H1 (cell line): ENCODE measurements around the gene NAV2. TPM values are rescaled to one million over a fixed set of nuclear protein-coding genes. Genes with fewer than 3 reads are reported as not detected.

Source experiments
- CTCF ChIA-PET: fragments of 300-600 bp; sonication (Branson Sonifier 250); formaldehyde crosslinking; loops from one replicate; lab custom pipeline; 2021; ENCODE audit not compliant: partially characterized antibody; lab: Charles Lee
- POLR2A ChIA-PET: fragments of 300-600 bp; sonication (Branson Sonifier 250); formaldehyde crosslinking; loops from one replicate; lab custom pipeline; 2021; ENCODE audit warnings: inconsistent platforms; ENCODE audit not compliant: partially characterized antibody; lab: Charles Lee
- DNase-seq, 2 experiments: peaks; one replicate each; pipeline versions ENCODE4 v3.0.0 to v3.0.0-alpha.2; 2010 to 2022; ENCODE audit warnings: low spot score in 2 of 2, low read depth in 1 of 2, mixed read lengths in 1 of 2
- FAIRE-seq: peaks from 2 replicates; lab custom pipeline; 2011; peaks lifted over from hg19 to GRCh38; lab: Jason Lieb, UNC
- H2AFZ ChIP-seq: 2 replicates; pipeline ENCODE4 v1.8.1; 2012; ENCODE audit warnings: low read length, inconsistent platforms
- H2AK5ac ChIP-seq: 2 replicates; pipeline ENCODE4 v1.6.1; 2013; ENCODE audit warnings: low read depth, low read length
- H2BK120ac ChIP-seq: replicated peaks from 2 replicates; pipeline ENCODE3; 2013; ENCODE audit warnings: low read depth, low read length, inconsistent platforms
- H2BK12ac ChIP-seq: 2 replicates; pipeline ENCODE4 v1.6.1; 2013; ENCODE audit warnings: low read depth, low read length
- H2BK15ac ChIP-seq: 2 replicates; pipeline ENCODE4 v1.6.1; 2013; ENCODE audit warnings: low read length
- H2BK20ac ChIP-seq: 2 replicates; pipeline ENCODE4 v1.6.1; 2013; ENCODE audit warnings: low read length
- H2BK5ac ChIP-seq: 2 replicates; pipeline ENCODE4 v1.6.1; 2013; ENCODE audit warnings: low read depth, low read length
- H3K14ac ChIP-seq: 2 replicates; pipeline ENCODE4 v1.6.1; 2013; ENCODE audit warnings: inconsistent platforms; ENCODE audit not compliant: insufficient read length
- H3K18ac ChIP-seq: 2 replicates; pipeline ENCODE4 v1.6.1; 2013; ENCODE audit warnings: low read length; ENCODE audit errors: extremely low read depth
- H3K23ac ChIP-seq: 2 replicates; pipeline ENCODE4 v1.6.1; 2013; ENCODE audit warnings: inconsistent platforms; ENCODE audit not compliant: insufficient read length
- H3K23me2 ChIP-seq: 2 replicates; pipeline ENCODE4 v1.6.1; 2013; ENCODE audit warnings: low read depth, low read length
- H3K27ac ChIP-seq: 2 replicates; pipeline ENCODE4 v1.6.1; 2011; ENCODE audit warnings: low read depth, low read length, inconsistent platforms
- H3K27me3 ChIP-seq, 4 experiments: replicated peaks in 1 of 4; 1 replicate in 1 of 4; 2 replicates in 3 of 4; pipeline versions ENCODE4 v1.6.1 to v1.8.1; 2011 to 2013; ENCODE audit warnings: low read length in 3 of 4, mild to moderate bottlenecking in 3 of 4, inconsistent platforms in 2 of 4, mixed read lengths in 2 of 4, moderate library complexity in 1 of 4; ENCODE audit not compliant: control insufficient read depth in 3 of 4, insufficient read depth in 3 of 4; ENCODE audit errors: extremely low read depth in 1 of 4
- H3K36me3 ChIP-seq, 4 experiments: 2 replicates each; pipeline versions ENCODE4 v1.6.1 to v1.8.1; 2011 to 2013; ENCODE audit warnings: mild to moderate bottlenecking in 4 of 4, low read length in 3 of 4, moderate library complexity in 2 of 4, control low read depth in 1 of 4, inconsistent platforms in 1 of 4; ENCODE audit not compliant: insufficient read depth in 4 of 4, control insufficient read depth in 2 of 4
- H3K4ac ChIP-seq: replicated peaks from 2 replicates; pipeline ENCODE3; 2013; ENCODE audit warnings: low read length, low read depth, mixed read lengths, inconsistent platforms; ENCODE audit not compliant: insufficient read length
- H3K4me1 ChIP-seq, 4 experiments: replicated peaks in 1 of 4; 1 replicate in 1 of 4; 2 replicates in 3 of 4; pipeline versions ENCODE4 v1.6.1 to v1.8.1; 2011 to 2013; ENCODE audit warnings: low read length in 3 of 4, inconsistent platforms in 2 of 4, mixed read lengths in 1 of 4; ENCODE audit not compliant: insufficient read depth in 4 of 4, control insufficient read depth in 3 of 4
- H3K4me2 ChIP-seq, 2 experiments: 2 replicates each; pipeline versions ENCODE4 v1.6.1 to v1.8.1; 2011 to 2013; ENCODE audit warnings: low read depth in 2 of 2, low read length in 2 of 2, control low read depth in 1 of 2, inconsistent platforms in 1 of 2, mild to moderate bottlenecking in 1 of 2; ENCODE audit not compliant: insufficient read depth in 1 of 2
- H3K4me3 ChIP-seq, 4 experiments: fragments of 200-600, 300-600 bp in 1 of 4; sonication (generic), shearing (Covaris generic), sonication (Bioruptor Twin) in 1 of 4; 2 replicates each; pipeline versions ENCODE4 v1.5.1 to v1.8.1; 2011 to 2016; ENCODE audit warnings: low read length in 4 of 4, low read depth in 3 of 4, control low read depth in 2 of 4, inconsistent platforms in 2 of 4, mild to moderate bottlenecking in 2 of 4, mixed read lengths in 1 of 4, moderate library complexity in 1 of 4; ENCODE audit not compliant: insufficient read depth in 2 of 4; ENCODE audit errors: extremely low read depth in 1 of 4
- H3K56ac ChIP-seq: replicated peaks from 2 replicates; pipeline ENCODE3; 2013; ENCODE audit warnings: low read depth, mild to moderate bottlenecking, mixed read lengths, low read length, inconsistent platforms; ENCODE audit not compliant: insufficient read length
- H3K79me1 ChIP-seq: 2 replicates; pipeline ENCODE4 v1.6.1; 2013; ENCODE audit warnings: low read depth, low read length, control low read depth
- H3K79me2 ChIP-seq, 2 experiments: 2 replicates each; pipeline versions ENCODE4 v1.6.1 to v1.8.1; 2012 to 2013; ENCODE audit warnings: low read length in 2 of 2, mild to moderate bottlenecking in 2 of 2, inconsistent platforms in 1 of 2; ENCODE audit not compliant: insufficient read depth in 2 of 2, control insufficient read depth in 1 of 2
- H3K9ac ChIP-seq, 4 experiments: replicated peaks in 1 of 4; 1 replicate in 1 of 4; 2 replicates in 3 of 4; pipeline versions ENCODE4 v1.6.1 to v1.8.1; 2011 to 2013; ENCODE audit warnings: low read depth in 3 of 4, low read length in 3 of 4, control low read depth in 2 of 4, mild to moderate bottlenecking in 2 of 4, moderate library complexity in 2 of 4, inconsistent platforms in 1 of 4; ENCODE audit errors: extremely low read depth in 1 of 4
- H3K9me3 ChIP-seq, 2 experiments: 2 replicates each; pipeline versions ENCODE4 v1.6.1 to v1.8.1; 2012 to 2013; ENCODE audit warnings: mild to moderate bottlenecking in 2 of 2, moderate library complexity in 2 of 2, control low read depth in 1 of 2, inconsistent platforms in 1 of 2, low read depth in 1 of 2, low read length in 1 of 2, mixed read lengths in 1 of 2; ENCODE audit not compliant: insufficient read depth in 2 of 2
- H4K20me1 ChIP-seq, 2 experiments: replicated peaks in 1 of 2; 2 replicates each; pipeline versions ENCODE3 to v1.8.1; 2011 to 2013; ENCODE audit warnings: inconsistent platforms in 2 of 2, low read length in 2 of 2, mild to moderate bottlenecking in 1 of 2; ENCODE audit not compliant: insufficient read depth in 2 of 2, control insufficient read depth in 1 of 2
- H4K5ac ChIP-seq: 2 replicates; pipeline ENCODE4 v1.6.1; 2013; ENCODE audit warnings: low read length, low read depth, mixed read lengths, inconsistent platforms; ENCODE audit not compliant: insufficient read length
- H4K8ac ChIP-seq: 2 replicates; pipeline ENCODE4 v1.8.0; 2013; ENCODE audit warnings: mild to moderate bottlenecking, moderate library complexity, low read length, inconsistent platforms; ENCODE audit not compliant: insufficient read depth; ENCODE audit errors: extremely low read depth
- H4K91ac ChIP-seq: replicated peaks from 2 replicates; pipeline ENCODE3; 2013; ENCODE audit warnings: low read length, mixed read lengths, inconsistent platforms; ENCODE audit not compliant: insufficient read length
- CBX5 ChIP-seq: fragments of 300-800, 300-1000 bp; sonication (generic); IDR thresholded peaks from 2 replicates; pipeline ENCODE4 v1.7.1; 2016; ENCODE audit warnings: antibody characterized with exemption, low read length, low read depth
- CHD1 ChIP-seq: IDR thresholded peaks from 2 replicates; pipeline ENCODE4 v1.6.1; 2012; ENCODE audit warnings: low read depth, low read length, improper control_type of control experiment
- CREB1 ChIP-seq: IDR thresholded peaks from 2 replicates; pipeline ENCODE4 v1.6.1; 2012; ENCODE audit warnings: inconsistent platforms
- KDM1A ChIP-seq: fragments of 200-600, 300-600 bp; sonication (generic); IDR thresholded peaks from 2 replicates; pipeline ENCODE4 v1.7.1; 2016; ENCODE audit warnings: mild to moderate bottlenecking, low read length, borderline replicate concordance
- NRF1 ChIP-seq: IDR thresholded peaks from 2 replicates; pipeline ENCODE4 v1.6.1; 2011; ENCODE audit warnings: mild to moderate bottlenecking, low read depth, low read length, improper control_type of control experiment
- PHF8 ChIP-seq: fragments of 200-600 bp; sonication (generic); conservative IDR thresholded peaks from 2 replicates; pipeline ENCODE4 v1.7.1; 2012; ENCODE audit warnings: low read depth, mild to moderate bottlenecking, inconsistent platforms, low read length, moderate library complexity
- RXRA ChIP-seq: IDR thresholded peaks from 2 replicates; pipeline ENCODE4 v1.6.1; 2011; ENCODE audit warnings: low read depth, mild to moderate bottlenecking, low read length, moderate library complexity; ENCODE audit not compliant: insufficient read depth
- SIN3A ChIP-seq, 2 experiments: IDR thresholded peaks in 1 of 2; conservative IDR thresholded peaks in 1 of 2; 2 replicates each; pipeline ENCODE4 v1.6.1; 2011 to 2012; ENCODE audit warnings: low read length in 2 of 2, improper control_type of control experiment in 1 of 2, low read depth in 1 of 2, mild to moderate bottlenecking in 1 of 2
- TAF7 ChIP-seq: optimal IDR thresholded peaks from 2 replicates; pipeline ENCODE3; 2011; ENCODE audit warnings: low read depth, mild to moderate bottlenecking, inconsistent platforms, low read length, moderate library complexity, borderline replicate concordance
- USF2 ChIP-seq: IDR thresholded peaks from 2 replicates; pipeline ENCODE4 v1.6.1; 2011; ENCODE audit warnings: low read length, improper control_type of control experiment
- WGBS, 2 experiments: shearing (Covaris generic) in 1 of 2; methylation state at CpG; one replicate each; pipeline versions ENCODE4 v1.1.6 to v1.1.7; 2013 to 2015; ENCODE audit warnings: low lambda C conversion rate in 2 of 2, mixed read lengths in 2 of 2, inconsistent platforms in 1 of 2, low coverage in 1 of 2, missing lambda C conversion rate in 1 of 2; ENCODE audit not compliant: insufficient replicate concordance in 2 of 2, insufficient coverage in 1 of 2, insufficient read length in 1 of 2; ENCODE audit errors: extremely low coverage in 1 of 2, missing lambda C conversion rate in 1 of 2; 5-methylcytosine and 5-hydroxymethylcytosine counted together
- polyA plus RNA-seq, 7 experiments: library from polyadenylated mRNA; depleted of rRNA in 3 of 7; stranded (reverse) in 5 of 7; unstranded in 2 of 7; fragments of >200 nt in 5 of 7; fragments of 200-250 nt in 2 of 7; gene quantifications; 1 replicate in 5 of 7; 2 replicates in 1 of 7; 4 replicates in 1 of 7; pipeline versions ENCODE4 v1.2.1 to v1.2.3, GENCODE V29; 2011 to 2013; ENCODE audit warnings: missing spikeins in 2 of 7, mixed read lengths in 2 of 7
- total RNA-seq: library from RNA; stranded (reverse); fragmentation: NEBNext Ultra II Directional; extraction: Animal tissue kit (Norgen Biotek cat#: 25700); gene quantifications from 2 replicates; pipeline ENCODE4 v1.2.1, GENCODE V29; 2021
- TF ChIP-seq, protein P1 (sequence below): IDR thresholded peaks from 2 replicates; pipeline ENCODE4 v1.6.1; 2012; ENCODE audit warnings: low read length, inconsistent platforms

The NAV2 gene
- total and polyA plus RNA-seq, 2 of the 8 experiments (the other 6 are each of a cell fraction or from before 2014, with no cell fraction given): 35.6 to 73.6 TPM

- CTCF ChIA-PET: interaction anchor here (1.0 to 1.8 kb wide), 4 partner anchors 26 to 85 kb away, joined by 4 to 6 read pairs (median 4); no protein-coding TSS in a partner anchor
- WGBS, 2 experiments: 57% methylated on average over 6 of the region's 6 CpGs; no CpG with 5 or more reads in 1 of the 2 experiments
- no peak for TF ChIP-seq PHF8
- TF ChIP-seq CHD1: no peak
- no peak for TF ChIP-seq USF2
- TF ChIP-seq RXRA: no peak
- no peak for TF ChIP-seq NRF1
- TF ChIP-seq TAF7: no peak
- TF ChIP-seq, protein P1, sequence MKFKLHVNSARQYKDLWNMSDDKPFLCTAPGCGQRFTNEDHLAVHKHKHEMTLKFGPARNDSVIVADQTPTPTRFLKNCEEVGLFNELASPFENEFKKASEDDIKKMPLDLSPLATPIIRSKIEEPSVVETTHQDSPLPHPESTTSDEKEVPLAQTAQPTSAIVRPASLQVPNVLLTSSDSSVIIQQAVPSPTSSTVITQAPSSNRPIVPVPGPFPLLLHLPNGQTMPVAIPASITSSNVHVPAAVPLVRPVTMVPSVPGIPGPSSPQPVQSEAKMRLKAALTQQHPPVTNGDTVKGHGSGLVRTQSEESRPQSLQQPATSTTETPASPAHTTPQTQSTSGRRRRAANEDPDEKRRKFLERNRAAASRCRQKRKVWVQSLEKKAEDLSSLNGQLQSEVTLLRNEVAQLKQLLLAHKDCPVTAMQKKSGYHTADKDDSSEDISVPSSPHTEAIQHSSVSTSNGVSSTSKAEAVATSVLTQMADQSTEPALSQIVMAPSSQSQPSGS: no peak
- no peak for TF ChIP-seq CREB1
- TF ChIP-seq SIN3A (conservative IDR thresholded peaks at IDR 0.05 in 1 of 2, IDR thresholded peaks at IDR 0.05 in 1 of 2; ENCODE audit: low read depth in 1 of 2, low read length in 2 of 2): no peak
- TF ChIP-seq KDM1A: no peak
- TF ChIP-seq CBX5: no peak
Observed at GRCh38 chr11:20038412-20038811, 325.8 kb downstream of the NAV2 start.

More at GRCh38 chr11:20038412-20038811, 325.8 kb downstream of the NAV2 start:
- Histone ChIP-seq H2AK5ac (no peak overlapping the region), H4K5ac (no peak overlapping the region), H3K23me2 (no peaks in the 10 kb centered on the region), H3K36me3 (peaks cover 0 to 29% (median 17%) of the 10 kb centered on the region in 4 experiments; a peak in 6 of 8 replicates), H3K18ac (no peak overlapping the region), H3K4ac (no peak overlapping the region), H3K23ac (no peak overlapping the region), H2BK15ac (no peak overlapping the region; the same call in 1 of the 2 replicates), H2BK120ac (no peak overlapping the region), H2BK12ac (no peak overlapping the region), H2BK20ac (no peak overlapping the region), H3K9me3 (no peaks in the 10 kb centered on the region), H3K27me3 (no peaks in the 10 kb centered on the region), H2AFZ (no peak overlapping the region), H3K4me3 (no peak overlapping the region), H4K8ac (no peak overlapping the region), H3K14ac (no peak overlapping the region), H3K56ac (no peak overlapping the region), H2BK5ac (no peak overlapping the region), H4K91ac (no peak overlapping the region), H3K79me1 (peaks cover 8% of the 10 kb centered on the region; the same call in 1 of the 2 replicates), H3K4me2 (no peak overlapping the region), H3K9ac (no peak overlapping the region), H3K79me2 (peaks cover 0 to 18% of the 10 kb centered on the region in 2 experiments; a peak in 3 of 4 replicates), H3K27ac (no peak overlapping the region), H3K4me1 (peaks cover 4 to 16% (median 14%) of the 10 kb centered on the region in 4 experiments), H4K20me1 (peaks cover 2 to 11% of the 10 kb centered on the region in 2 experiments)
- no peak for DNase-seq
- no peak for FAIRE-seq
- POLR2A ChIA-PET: interaction anchor here (1.2 kb wide), 1 partner anchor 15 kb away, joined by 4 read pairs; no protein-coding TSS in a partner anchor
